Dedifferentiated amniotic fluid mesenchymal stem cell (primary cell): ENCODE data around the gene SLC6A4.

Source experiments
- DNase-seq: peaks from one replicate; pipeline ENCODE4 v3.0.0-alpha.2; 2016; ENCODE audit errors: extremely low spot score

The SLC6A4 gene

DNA sequence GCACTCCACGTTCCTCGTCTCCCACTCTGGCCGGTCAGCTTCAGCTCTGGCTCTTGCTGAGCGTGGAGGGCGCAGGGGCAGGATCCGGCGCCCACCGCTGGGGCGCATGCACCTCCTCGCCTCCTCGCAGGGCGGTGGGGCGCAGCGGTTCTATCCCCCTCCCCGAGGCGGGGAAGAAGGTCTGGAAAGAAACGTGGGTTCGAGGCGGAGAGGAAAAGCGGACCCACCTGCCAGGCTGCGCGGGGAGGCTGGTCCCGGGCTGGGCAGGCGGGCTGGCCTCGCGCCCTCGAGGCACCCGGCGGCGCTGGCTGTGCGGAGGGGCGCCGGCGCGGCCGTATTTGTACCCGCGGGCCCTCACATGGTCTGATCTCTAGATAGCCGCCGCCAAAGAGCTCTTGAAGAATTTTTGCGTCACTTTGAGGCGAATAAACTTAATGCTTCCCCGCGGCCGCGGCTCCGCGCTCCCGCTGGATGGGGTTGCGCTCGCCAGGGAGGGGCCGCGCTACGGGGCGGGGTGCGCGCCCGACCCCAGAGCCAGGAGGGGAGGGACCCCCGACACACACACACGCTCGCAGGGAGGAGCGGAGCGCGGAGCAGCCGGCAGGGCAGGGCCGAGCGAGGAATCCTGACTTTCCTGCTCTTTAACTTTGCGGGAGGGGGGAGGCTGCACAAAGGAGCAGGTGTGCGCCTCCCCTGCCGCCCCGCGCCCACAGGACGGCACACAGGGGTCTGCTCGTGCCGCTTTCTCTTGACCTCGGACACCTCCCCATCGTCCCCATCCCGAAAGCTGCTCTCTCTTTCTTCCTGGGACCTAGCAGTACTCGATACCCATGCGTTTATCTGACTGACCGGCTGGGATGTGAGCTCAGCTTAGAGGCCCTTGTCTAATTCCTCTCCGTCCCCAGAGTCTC, at the start of gene SLC6A4:
SLC6A4 (minus strand) TSS at position 312 of the 911 bp plus-strand sequence. CDS start 13,739 bp downstream, outside the sequence.
- no peak for DNase-seq

- DNase-seq: no peak
These were observed 43.7 kb upstream of the SLC6A4 start for GRCh38 chr17:30279156-30279555.

DNA sequence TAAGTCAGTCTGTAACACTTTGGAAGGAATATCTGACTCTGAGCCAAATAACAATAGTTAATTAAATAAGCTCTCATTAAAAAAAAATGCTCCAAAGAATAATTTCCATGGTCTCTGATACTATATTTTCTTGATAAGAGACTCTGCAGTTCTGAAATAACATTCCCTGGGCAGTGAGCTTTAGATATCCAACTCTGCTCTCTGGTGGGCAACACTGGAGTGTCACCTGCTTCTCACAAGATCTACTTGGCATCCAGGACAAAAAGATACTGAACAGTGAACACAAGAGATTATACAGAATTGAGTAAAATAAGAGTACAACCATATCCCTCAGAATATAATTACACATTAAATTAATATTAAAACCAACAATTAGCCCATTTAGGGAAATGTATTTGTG, 42.5 kb upstream of the SLC6A4 start:
- DNase-seq: peak; percentile 38

- DNase-seq: no peak
These were observed 40.4 kb upstream of the SLC6A4 start for GRCh38 chr17:30275911-30276310.

GRCh38 chr17:30274887-30275286, 39.4 kb upstream of the SLC6A4 start:
- no peak for DNase-seq

DNA sequence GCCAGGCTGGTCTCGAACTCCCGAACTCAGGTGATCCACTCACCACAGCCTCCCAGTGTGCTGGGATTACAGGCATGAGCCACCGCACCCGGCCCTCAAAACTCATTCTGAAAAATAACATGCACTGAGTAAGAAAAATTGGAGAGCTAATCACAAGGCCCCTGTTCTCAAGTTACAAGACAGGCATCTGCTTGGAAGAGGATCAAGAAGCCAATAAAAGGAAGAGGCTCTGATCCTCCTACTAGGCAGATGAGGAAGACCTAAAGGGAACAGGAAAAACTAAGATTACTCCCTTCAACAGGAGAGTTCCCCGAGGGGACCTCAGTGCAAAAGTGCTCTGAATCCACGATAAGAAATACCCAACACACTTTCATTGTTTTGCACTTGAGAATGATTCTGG, 37.9 kb upstream of the SLC6A4 start:
- no peak for DNase-seq

DNA sequence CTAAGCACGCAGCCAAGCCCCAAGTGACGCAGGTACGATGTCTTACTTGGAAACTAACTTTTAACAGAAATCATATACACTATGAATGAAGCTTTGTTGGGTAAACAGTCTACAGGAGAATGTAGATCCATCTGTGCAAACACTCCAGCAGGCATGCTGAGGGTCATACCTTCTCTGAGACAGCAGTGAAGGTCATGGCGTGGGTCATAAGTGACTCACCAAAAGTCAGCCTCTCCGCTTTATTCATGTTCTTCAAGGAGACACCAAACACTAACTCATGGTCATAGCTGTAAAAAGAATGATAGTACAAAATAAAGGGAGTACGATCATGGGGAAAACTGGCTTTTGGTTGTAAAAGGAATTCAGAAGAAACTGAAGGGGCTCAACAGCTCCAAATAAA, 35.6 kb upstream of the SLC6A4 start:
- DNase-seq: no peak

DNA sequence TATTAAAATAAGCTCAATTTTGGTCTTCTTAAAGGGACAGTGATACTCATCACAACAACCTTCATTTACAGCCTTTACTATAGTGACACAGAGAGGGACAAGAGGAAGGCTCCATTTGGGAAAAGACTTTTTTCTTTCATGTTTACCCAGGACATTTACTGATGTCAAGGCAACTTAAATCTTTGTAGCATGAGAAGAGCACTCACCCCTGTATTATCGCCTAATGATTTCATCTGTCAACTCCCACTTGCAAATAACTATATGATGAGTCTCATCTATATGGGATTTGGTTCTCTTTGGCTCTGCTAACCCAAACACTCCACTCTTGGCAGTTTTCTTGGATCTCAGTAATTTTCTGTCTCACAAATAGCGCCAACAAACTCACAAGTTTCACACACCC, 32.1 kb upstream of the SLC6A4 start:
- no peak for DNase-seq

DNA sequence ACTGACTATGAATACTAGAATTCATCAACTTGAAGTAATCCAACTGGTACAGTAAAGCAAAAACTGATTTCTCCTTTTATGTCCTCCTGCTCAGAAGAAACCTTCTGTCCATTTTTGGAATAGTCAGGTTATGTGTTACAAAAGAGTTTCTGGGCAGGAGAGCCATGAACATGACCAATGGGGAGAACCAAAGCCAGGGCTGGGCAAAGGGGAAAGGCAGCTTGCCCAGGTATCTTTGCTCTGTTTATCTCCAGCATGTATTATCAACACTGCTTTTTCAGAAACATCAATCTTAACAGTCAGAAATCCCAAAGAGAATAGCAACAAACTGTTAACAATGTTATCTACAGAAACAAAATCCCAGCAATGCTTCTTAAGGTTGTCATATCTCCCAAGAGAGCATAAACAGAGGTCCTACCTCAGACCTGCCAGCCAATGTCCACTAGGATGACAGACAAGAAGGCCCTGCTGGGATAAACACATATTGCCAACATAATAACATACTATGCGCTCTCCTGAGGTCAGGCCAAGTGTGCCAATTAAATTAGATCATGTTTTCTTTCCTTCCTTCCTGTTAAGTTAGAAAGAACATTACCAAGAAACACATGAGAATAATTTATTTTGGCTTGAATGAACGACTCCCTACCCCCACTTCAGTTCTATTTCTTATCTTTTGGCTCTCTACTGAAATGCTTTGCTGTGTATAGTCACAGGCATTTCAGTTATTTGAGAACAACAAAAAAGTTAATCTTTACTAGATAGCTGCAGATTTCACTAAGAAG, 28.2 kb upstream of the SLC6A4 start:
- DNase-seq: peak; percentile 29

- no peak for DNase-seq
These were observed 21.4 kb upstream of the SLC6A4 start for GRCh38 chr17:30256756-30257506.

DNA sequence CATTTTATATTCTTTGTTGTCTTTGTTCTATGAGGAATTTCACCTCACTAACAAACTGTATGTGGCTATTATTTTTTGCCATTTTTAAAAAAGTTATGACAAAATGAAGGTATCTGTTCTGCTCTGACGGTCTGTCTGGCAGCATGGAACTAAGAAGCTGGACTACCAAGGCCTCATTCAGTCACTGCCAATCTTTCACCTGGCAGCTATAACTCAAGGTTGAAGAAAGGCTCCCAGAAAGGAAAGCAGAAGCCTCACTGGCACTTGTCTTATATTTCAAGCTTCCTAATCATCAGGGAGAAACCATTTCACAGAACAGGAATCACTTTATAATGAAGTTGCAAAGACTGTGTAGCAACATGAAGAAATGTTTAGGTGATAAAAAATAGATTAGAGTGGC, 18.7 kb upstream of the SLC6A4 start:
- DNase-seq: no peak

GRCh38 chr17:30253312-30253711, 17.8 kb upstream of the SLC6A4 start:
- no peak for DNase-seq

DNA sequence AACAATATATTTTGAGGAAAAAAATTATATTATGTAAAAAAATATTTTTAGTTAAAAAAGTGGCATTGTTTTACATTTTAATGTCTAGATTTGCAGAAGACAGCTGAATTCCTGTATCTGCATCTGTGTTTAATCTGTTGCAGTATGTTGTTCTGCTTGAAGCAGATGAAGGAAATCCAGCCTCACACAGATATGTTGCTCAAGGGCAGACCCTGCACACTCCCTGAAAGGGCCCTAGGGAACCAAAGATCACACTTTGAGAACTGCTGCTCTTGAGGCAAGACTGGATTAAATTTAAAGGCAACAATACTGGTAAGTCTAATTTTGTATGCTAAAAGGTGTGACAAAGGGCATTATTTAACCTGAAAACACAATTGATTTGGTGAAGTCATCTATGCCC, 16.4 kb upstream of the SLC6A4 start:
- no peak for DNase-seq

- no peak for DNase-seq
These were observed 14.0 kb upstream of the SLC6A4 start for GRCh38 chr17:30249460-30249859.

- no peak for DNase-seq
These were observed 13.3 kb upstream of the SLC6A4 start for GRCh38 chr17:30248786-30249185.

GRCh38 chr17:30246460-30246859, 11.0 kb upstream of the SLC6A4 start:
- no peak for DNase-seq

- DNase-seq: no peak
These were observed 9.4 kb upstream of the SLC6A4 start for GRCh38 chr17:30244853-30245385.

DNA sequence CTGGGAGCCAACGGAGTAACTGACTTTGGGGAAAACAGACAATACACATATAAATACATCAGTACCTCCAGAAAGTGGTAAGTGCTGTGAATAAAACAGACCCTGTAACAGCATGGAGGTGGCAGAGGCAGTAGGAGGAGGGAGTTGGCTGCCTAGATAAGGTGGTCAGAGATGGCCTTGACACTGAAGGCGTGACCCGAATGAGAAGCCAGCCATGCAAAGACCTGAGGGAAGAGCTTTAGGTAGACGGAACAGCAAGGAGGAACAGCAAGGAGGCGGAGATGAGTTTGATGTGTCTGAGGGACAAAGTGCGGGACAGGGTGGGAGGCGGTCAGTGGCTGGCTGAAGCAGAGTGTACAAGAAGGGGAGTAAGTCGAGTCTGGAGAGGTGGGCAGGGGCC, 8.1 kb upstream of the SLC6A4 start:
- no peak for DNase-seq

DNA sequence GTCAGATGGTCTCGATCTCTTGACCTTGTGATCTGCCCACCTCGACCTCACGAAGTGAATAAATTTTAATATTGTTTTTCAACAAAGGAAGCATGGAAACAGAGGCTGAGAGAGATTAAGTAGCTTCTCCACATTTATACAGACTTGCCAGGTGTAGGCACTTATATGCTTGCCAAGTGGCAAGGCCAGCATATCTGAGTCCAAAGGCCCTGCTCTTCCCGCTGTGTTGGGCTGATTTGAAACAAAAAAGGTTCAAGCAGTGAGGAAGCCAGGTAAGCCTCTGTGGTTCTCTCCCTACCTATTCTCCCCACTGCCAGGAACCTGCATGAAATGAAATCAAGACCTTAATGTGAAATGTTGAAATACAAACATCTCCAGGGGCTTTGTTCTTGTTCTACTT, 7.5 kb upstream of the SLC6A4 start:
- DNase-seq: no peak

- DNase-seq: no peak
These were observed 5.6 kb upstream of the SLC6A4 start for GRCh38 chr17:30241051-30241450.

DNA sequence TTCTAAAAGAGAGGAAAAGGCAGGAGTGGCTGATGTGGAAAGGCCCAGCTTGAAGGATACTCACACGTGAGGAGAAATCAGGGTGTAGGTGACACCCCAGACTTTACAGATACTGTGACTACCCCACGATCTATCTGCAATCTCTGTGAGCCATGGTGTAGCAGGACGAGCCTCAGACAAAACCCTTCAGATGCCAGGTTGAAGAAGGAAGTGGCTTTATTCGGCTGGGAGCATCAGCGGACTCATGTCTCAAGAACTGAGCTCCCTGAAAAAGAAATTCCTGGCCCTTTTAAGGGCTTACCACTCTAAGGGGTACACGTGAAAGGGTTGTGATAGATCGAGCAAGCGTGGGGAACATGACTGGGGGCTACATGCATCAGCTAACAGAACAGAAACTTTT, 4.7 kb upstream of the SLC6A4 start:
- no peak for DNase-seq

- no peak for DNase-seq
These were observed 3.6 kb upstream of the SLC6A4 start for GRCh38 chr17:30239089-30239462.
